Left kidney (tissue), 2 donors: ENCODE data around the gene EXOC4. TPM values are rescaled to one million over a fixed set of nuclear protein-coding genes. Genes with fewer than 3 reads are reported as not detected.

Experiments used
- DNase-seq: peaks from one replicate; pipeline ENCODE4 v3.0.0-alpha.2; 2013
- polyA plus RNA-seq: library from polyadenylated mRNA; unstranded; fragments of 120-200 nt; gene quantifications from one replicate; pipeline ENCODE4 v1.2.1, GENCODE V29; 2013; ENCODE audit not compliant: insufficient read length

EXOC4 gene
- polyA plus RNA-seq, 1 donor, result 72.1 TPM

DNA sequence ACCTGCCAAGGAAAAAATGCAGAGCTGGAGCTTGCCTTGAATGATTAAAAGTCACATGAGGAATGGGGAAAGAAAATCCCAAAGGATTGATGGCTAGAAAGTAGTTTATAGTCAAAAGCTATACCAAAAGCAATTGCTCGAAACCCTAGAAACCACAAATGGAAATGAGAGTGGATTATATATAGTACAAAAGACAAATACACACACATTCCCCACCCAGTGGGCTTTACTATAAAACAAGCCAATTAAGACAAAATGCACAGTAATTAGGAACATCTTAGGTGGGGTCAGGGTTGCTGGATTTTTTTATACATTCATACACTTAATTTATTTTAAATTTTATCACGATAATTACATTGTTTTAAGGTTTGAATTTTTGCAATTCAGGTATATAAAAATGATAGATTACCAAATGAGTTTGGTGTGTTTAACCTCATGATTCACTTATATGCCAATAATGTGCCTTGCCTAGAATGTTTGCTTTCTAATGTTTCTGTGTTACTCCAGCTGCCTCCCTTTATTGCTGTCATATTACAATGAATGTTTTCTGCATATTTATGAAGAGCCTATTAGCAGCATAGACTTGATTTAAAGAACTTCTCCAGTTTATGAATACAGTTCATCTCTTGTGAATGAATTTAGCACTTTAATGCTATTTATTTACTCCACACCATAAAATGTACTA lies 421.3 kb downstream of the EXOC4 start:
- DNase-seq, result no peak

- DNase-seq, result no peak
Measured at GRCh38 chr7:133675510-133676218, 422.8 kb downstream of the EXOC4 start.

GRCh38 chr7:133676805-133677370 lies 424.0 kb downstream of the EXOC4 start:
- no peak for DNase-seq

- no peak for DNase-seq
Measured at GRCh38 chr7:133678137-133678814, 425.4 kb downstream of the EXOC4 start.

GRCh38 chr7:133679977-133680376 lies 427.1 kb downstream of the EXOC4 start:
- no peak for DNase-seq

GRCh38 chr7:133681529-133681928 lies 428.7 kb downstream of the EXOC4 start:
- DNase-seq, result no peak

DNA sequence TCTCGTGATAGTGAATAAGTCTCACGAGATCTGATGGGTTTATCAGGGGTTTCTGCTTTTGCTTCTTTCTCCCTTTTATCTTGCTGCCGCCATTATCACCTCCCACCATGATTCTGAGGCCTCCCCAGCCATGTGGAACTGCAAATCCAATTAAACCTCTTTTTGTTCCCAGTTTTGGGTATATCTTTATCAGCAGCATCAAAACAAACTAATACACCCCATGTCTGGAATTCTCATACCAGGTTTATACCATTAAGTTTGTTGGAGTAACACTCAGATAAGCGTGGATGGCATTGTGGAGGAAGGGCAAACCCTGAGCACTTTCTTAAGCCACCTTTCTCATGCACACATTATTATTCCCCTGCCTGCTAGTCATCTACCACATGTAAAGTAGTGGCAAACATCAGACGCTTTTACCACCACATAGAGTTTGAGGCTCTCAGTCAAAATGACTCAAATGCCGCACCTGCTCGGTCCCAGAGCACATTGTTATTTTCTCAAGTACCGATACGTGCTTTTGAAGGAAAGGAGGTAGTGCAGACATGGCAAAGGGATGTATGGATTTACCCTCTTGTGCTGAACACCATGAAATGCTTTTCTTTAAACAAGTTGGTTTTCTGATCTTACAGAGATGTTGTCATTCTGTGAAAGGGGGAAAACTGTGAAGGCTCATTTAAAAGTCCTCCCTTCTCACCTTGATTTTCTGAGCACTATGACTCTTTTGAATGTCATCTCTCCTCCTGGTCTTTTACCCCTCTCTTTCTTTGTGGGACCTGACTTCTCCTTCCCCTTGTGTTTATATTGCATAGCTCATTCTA lies 429.7 kb downstream of the EXOC4 start:
- DNase-seq, result no peak

- no peak for DNase-seq
Measured at GRCh38 chr7:133683182-133683454, 430.2 kb downstream of the EXOC4 start.

DNA sequence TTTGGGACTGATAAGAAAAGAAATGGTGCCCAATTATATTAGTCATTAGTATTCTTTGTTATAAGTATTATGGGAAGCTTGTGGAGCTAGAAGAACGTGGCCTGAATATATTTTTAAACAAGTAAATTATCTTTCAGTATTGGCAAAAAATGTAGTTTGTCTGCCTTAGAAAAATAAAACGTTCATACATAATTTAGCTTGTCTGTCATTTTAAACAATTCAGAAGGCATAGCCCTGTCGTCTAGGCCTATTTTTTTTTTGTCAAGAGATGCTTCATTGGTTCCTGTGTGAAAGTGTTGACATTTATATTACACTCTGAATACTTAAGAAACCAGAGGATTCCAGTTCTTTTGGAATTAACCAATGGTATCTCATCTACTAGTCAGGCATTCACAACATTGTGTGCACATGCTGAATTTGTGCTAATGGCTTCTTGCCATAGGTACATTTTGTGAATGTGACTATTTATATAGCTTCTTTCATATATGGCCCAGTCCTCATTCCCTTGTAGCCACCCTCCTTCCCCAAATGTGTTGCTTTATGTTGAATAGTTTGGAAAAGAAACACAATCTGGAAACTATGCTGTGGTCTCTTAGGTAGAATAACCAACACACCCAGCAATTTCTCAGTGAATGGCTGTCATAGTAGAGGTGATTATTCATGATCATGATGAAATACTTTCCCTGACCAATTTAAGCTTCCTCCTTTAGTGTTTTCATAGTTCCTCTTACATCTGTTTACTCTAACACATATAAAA lies 435.8 kb downstream of the EXOC4 start:
- DNase-seq, result no peak

GRCh38 chr7:133690740-133691139 lies 437.9 kb downstream of the EXOC4 start:
- DNase-seq, result no peak

DNA sequence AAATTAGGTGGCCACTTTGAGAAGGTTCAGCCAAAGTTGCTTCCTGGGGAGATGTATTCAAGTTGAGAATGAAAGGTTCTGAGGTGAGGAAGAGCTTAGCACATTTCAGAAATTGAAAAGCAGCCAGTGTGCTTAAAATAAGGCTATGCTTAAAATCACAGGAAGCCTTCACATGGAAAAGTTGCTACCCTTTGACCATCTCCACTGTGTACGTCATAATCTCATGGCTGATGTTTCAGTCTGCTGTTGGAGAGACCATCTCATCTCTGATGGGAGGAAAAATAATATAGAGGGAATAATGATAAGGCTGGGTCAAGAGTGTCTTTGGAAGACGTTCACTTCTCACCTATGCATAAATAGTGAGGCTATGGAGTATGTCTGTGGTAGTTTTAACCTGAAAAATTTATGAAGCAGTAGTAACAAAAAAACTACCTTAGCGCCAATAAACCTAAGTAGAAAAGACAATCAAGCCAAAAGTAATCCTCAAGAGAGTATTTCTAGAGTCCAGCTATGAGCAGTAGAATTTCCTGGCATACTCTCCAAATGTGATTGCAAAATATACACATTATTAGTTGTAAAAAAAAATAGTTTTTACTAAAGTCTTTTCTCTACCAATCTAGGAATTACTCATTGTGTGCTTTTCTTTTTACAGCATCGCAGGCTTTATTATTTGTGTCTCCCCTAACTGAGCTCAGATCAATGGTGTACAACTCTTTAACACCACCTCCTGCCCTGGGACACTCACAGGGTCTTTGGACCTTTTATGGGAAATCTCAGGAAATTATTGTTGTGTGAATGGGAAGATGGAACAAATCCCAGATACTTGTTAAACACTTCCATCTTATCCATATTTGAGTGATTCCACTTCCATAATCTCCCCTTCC lies 439.1 kb downstream of the EXOC4 start:
- no peak for DNase-seq

DNA sequence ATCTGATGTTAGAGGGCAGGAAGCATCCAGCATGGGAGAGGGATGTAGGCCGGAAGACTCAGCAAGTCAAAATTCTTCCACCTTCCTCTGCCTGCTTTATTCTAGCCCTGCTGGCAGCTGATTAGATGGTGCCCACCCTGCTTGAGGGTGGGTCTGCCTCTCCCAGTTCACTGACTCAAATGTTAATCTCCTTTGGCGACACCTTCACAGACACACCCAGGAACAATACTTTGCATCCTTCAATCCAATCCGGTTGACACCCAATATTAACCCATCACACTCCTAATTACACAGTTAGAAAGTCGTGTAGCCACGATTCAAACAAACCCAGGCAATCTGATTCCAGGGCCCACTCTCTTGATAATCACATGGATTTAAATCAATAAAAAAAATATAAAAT lies 440.4 kb downstream of the EXOC4 start:
- no peak for DNase-seq

- peak; percentile 33 for DNase-seq
Measured at GRCh38 chr7:133696056-133696455, 443.2 kb downstream of the EXOC4 start.

DNA sequence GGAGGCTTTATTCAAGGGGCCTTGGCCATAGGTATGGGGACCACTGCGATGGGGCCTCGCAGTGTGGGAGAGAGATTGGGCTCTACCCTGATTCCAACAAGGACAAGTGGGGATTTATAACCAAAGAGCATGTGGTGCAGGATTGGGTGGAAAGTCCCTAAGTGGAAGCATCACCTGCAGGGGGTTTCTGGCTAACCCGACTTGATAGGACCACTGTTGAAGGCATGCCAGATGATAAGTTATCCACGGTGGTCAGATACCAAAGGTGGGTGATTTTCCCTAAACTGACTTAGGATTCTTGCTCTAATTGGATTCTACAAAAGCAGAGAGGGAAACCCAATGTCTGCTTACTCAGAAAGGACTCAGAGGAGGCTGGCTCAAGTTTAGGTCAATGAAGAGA lies 444.7 kb downstream of the EXOC4 start:
- DNase-seq, result no peak

DNA sequence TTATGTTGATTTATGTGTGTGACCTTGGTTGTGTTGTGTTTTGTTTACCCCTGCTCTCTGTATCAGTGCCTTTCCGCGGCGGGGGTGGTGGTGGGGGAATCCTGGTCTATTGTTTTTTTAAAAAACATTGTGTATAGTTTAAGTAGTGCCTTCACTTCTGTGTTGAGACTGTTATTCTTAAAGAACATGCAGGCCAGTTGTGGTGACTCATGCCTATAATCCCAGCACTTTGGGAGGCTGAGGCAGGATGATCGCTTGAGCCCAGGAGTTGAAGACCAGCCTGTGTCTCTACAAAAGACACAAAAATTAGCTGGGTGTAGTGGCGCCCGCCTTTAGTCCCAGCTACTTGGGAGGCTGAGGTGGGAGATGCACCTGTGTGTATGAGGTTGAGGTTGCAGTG lies 445.2 kb downstream of the EXOC4 start:
- no peak for DNase-seq

- no peak for DNase-seq
Measured at GRCh38 chr7:133699386-133699785, 446.5 kb downstream of the EXOC4 start.

DNA sequence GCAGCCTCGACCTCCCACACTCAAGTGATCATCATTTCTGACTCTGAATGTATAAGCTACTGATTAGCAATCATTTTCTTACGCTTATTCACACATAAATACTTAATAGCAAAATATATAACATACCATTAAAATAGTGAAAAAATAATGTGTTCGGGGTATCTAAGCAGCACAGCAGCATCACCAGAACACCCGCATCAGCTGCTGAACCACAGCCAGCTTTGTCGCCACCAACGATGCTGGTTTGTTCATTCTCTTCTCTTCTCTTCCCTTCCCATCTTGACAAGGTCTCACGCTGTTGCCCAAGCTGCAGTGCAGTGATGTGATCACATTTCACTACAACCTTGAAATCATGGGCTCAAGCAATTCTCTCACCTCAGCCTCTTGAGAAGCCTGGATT lies 449.2 kb downstream of the EXOC4 start:
- no peak for DNase-seq

DNA sequence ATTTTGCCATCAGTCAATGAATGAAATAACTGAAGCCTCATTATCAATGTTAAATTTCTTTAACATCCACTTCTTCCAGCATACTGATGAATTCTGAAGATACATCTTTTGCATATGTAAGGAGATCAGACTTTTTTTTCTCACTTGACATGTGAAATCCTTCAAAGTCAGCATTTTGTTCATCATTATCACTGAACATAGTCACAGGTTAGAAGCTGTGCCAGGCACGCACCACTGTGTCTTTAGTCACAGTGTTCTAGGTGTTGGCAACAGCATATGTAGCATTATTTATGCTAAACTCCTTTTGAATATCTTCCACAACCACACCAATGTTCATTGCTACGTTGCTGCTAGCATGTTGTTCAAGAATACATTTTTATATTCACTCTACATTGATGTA lies 450.1 kb downstream of the EXOC4 start:
- no peak for DNase-seq

- DNase-seq, result no peak
Measured at GRCh38 chr7:133703547-133703946, 450.7 kb downstream of the EXOC4 start.

DNA sequence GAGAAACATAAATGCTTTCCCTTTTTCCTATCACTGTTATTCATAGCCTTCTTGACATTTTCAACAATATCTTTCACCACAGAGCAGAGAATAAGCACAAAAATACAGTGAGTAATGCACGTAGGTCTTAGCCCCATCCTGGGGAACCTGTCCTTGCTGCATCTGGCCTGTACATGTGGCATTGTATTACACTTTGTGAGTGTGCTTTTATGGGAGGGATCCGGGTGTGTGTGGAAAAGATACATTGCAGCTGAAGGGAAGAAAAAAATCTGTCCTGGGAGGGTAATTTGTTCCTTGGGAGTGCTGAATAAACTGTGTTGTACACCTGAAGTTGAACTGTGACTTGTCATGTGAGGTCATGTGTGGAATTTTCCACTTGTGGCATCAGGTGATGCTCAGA lies 451.6 kb downstream of the EXOC4 start:
- no peak for DNase-seq

DNA sequence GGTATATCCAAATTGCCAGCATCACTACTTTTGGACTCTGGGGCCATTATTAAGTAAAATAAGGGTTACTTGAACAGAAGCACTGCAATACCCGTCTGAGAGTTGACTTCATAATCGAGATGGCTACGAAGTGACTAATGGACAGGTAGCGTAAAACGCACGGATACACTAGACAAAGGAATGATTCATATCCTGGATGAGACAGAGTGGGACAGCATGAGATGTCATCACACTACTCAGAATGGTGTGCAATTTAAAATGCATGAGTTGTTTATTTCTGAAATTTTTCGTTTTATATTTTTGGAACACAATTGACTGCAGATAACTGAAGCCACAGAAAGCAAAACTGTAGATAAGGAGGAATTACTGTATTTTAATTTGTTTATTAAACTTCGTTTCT lies 452.7 kb downstream of the EXOC4 start:
- no peak for DNase-seq
